CD4-positive, CD25-positive, alpha-beta regulatory T cell (primary cell): Measurements from ENCODE around the gene IL23A. TPM values are rescaled to one million over a fixed set of nuclear protein-coding genes. Genes with fewer than 3 reads are reported as not detected.
"Not testable (repeated sequence)": the region's sequence is repeated elsewhere in the genome, so short reads cannot be mapped to it uniquely, and the experiment has no call there.

Experiments used
- ATAC-seq, 2 donors: fragments of 150-1000 bp; cut with Tn5 transposase; one replicate each; pipeline ENCODE4 v1.10.0; 2021; ENCODE audit warnings: low read depth in 2 of 2, moderate number of reproducible peaks in 2 of 2, moderate library complexity in 1 of 2
- DNase-seq, 3 donors: peaks; one replicate each; pipeline versions ENCODE4 v3.0.0 to v3.0.0-alpha.2; 2012 to 2022; ENCODE audit warnings: mixed read lengths in 1 of 3
- H3K27ac ChIP-seq: one replicate; pipeline ENCODE4 v1.7.0; 2013; ENCODE audit warnings: mild to moderate bottlenecking, low read length; ENCODE audit not compliant: insufficient read depth, poor library complexity, severe bottlenecking
- H3K27me3 ChIP-seq: one replicate; pipeline ENCODE4 v1.7.0; 2013; ENCODE audit warnings: low read length; ENCODE audit not compliant: control insufficient read depth, insufficient read depth
- H3K36me3 ChIP-seq: one replicate; pipeline ENCODE4 v1.7.0; 2013; ENCODE audit warnings: mild to moderate bottlenecking, low read length, moderate library complexity; ENCODE audit not compliant: control insufficient read depth, insufficient read depth
- H3K4me1 ChIP-seq: 2 replicates; pipeline ENCODE4 v1.7.0; 2013; ENCODE audit warnings: mild to moderate bottlenecking, low read length; ENCODE audit not compliant: insufficient read depth, control insufficient read depth, poor library complexity, severe bottlenecking
- H3K4me3 ChIP-seq: one replicate; pipeline ENCODE4 v1.7.0; 2013; ENCODE audit warnings: low read depth, mild to moderate bottlenecking, low read length, moderate library complexity
- H3K9me3 ChIP-seq, 2 experiments: 1 replicate in 1 of 2; 2 replicates in 1 of 2; pipeline ENCODE4 v1.7.0; 2013; ENCODE audit warnings: low read length in 2 of 2, mild to moderate bottlenecking in 1 of 2, moderate library complexity in 1 of 2; ENCODE audit not compliant: control insufficient read depth in 2 of 2
- H3K27ac Mint-ChIP-seq, 3 donors: one replicate each; pipeline ENCODE4 v1.8.0; 2020 to 2022; ENCODE audit warnings: mild to moderate bottlenecking in 3 of 3, mixed read lengths in 3 of 3, moderate library complexity in 2 of 3
- H3K27me3 Mint-ChIP-seq: one replicate; pipeline ENCODE4 v1.8.0; 2022; ENCODE audit warnings: mild to moderate bottlenecking, mixed read lengths
- H3K36me3 Mint-ChIP-seq: one replicate; pipeline ENCODE4 v1.8.0; 2020; ENCODE audit warnings: mixed read lengths
- H3K4me1 Mint-ChIP-seq, 4 donors: one replicate each; pipeline ENCODE4 v1.8.0; 2020 to 2022; ENCODE audit warnings: mixed read lengths in 4 of 4, mild to moderate bottlenecking in 1 of 4
- H3K4me3 Mint-ChIP-seq, 4 donors: one replicate each; pipeline ENCODE4 v1.8.0; 2020 to 2022; ENCODE audit warnings: mild to moderate bottlenecking in 4 of 4, mixed read lengths in 4 of 4, moderate library complexity in 3 of 4
- H3K9me3 Mint-ChIP-seq, 7 donors: one replicate each; pipeline ENCODE4 v1.8.0; 2020 to 2022; ENCODE audit warnings: mixed read lengths in 7 of 7, mild to moderate bottlenecking in 3 of 7, moderate library complexity in 2 of 7
- polyA plus RNA-seq, 4 donors: library from polyadenylated mRNA; unstranded; fragments of 300-500 nt; fragmentation: Illumina TruSeq; gene quantifications; one replicate each; pipeline ENCODE4 v1.2.3, GENCODE V29; 2021
- total RNA-seq: library from RNA; stranded (reverse); gene quantifications from one replicate; pipeline ENCODE4 v1.2.3, GENCODE V29; 2022

Gene IL23A
- total and polyA plus RNA-seq, 5 donors from 2014 or later = 12.2 to 27.1 (median 18.3) TPM

- Mint-ChIP-seq H3K9me3 (no peaks in the 10 kb centered on the region), H3K36me3 (peaks cover 29% of the 10 kb centered on the region), H3K4me1 (peaks cover 10 to 28% (median 21%) of the 10 kb centered on the region in 4 donors), H3K4me3 (peak overlapping the region in 2 of 4 donors; percentile 65 to 98), H3K27me3 (no peaks in the 10 kb centered on the region), H3K27ac (no peak overlapping the region)
- Histone ChIP-seq H3K4me1 (peaks cover 19% of the 10 kb centered on the region), H3K4me3 (no peak overlapping the region), H3K27me3 (no peaks in the 10 kb centered on the region), H3K36me3 (peaks cover 19% of the 10 kb centered on the region), H3K27ac (no peak overlapping the region), H3K9me3 (no peaks in the 10 kb centered on the region)
- DNase-seq = no peak
- ATAC-seq = no peak
Measured at GRCh38 chr12:56330936-56331490, 7.7 kb upstream of the IL23A start.

GRCh38 chr12:56332512-56333196 lies 6.0 kb upstream of the IL23A start:
- Mint-ChIP-seq H3K9me3 (no peaks in the 10 kb centered on the region), H3K27me3 (no peaks in the 10 kb centered on the region), H3K4me1 (peaks cover 10 to 39% (median 23%) of the 10 kb centered on the region in 4 donors), H3K36me3 (peaks cover 16% of the 10 kb centered on the region), H3K4me3 (peak overlapping the region; percentile 74 to 98 (median 94)), H3K27ac (peak overlapping the region; percentile 99 to 100 (median 100))
- H3K9me3 ChIP-seq = no peaks in the 10 kb centered on the region
- no peaks in the 10 kb centered on the region for H3K27me3 ChIP-seq
- peak overlapping the region; percentile 93 for H3K4me3 ChIP-seq
- DNase-seq = no peak
- ATAC-seq = no peak
- H3K4me1 ChIP-seq = peaks cover 19% of the 10 kb centered on the region
- peak overlapping the region; percentile 100 for H3K27ac ChIP-seq
- peaks cover 3% of the 10 kb centered on the region for H3K36me3 ChIP-seq

GRCh38 chr12:56333197-56333678 lies 5.4 kb upstream of the IL23A start:
- Mint-ChIP-seq H3K27me3 (no peaks in the 10 kb centered on the region), H3K9me3 (no peaks in the 10 kb centered on the region), H3K27ac (peak overlapping the region; percentile 99 to 100 (median 100)), H3K4me3 (peak overlapping the region; percentile 92 to 98 (median 96)), H3K36me3 (peaks cover 11% of the 10 kb centered on the region), H3K4me1 (peaks cover 10 to 44% (median 25%) of the 10 kb centered on the region in 4 donors)
- Histone ChIP-seq H3K4me1 (peaks cover 24% of the 10 kb centered on the region), H3K36me3 (no peaks in the 10 kb centered on the region), H3K4me3 (peak overlapping the region; percentile 93), H3K27ac (peak overlapping the region; percentile 100), H3K9me3 (no peaks in the 10 kb centered on the region), H3K27me3 (no peaks in the 10 kb centered on the region)
- DNase-seq = no peak
- no peak for ATAC-seq

DNA sequence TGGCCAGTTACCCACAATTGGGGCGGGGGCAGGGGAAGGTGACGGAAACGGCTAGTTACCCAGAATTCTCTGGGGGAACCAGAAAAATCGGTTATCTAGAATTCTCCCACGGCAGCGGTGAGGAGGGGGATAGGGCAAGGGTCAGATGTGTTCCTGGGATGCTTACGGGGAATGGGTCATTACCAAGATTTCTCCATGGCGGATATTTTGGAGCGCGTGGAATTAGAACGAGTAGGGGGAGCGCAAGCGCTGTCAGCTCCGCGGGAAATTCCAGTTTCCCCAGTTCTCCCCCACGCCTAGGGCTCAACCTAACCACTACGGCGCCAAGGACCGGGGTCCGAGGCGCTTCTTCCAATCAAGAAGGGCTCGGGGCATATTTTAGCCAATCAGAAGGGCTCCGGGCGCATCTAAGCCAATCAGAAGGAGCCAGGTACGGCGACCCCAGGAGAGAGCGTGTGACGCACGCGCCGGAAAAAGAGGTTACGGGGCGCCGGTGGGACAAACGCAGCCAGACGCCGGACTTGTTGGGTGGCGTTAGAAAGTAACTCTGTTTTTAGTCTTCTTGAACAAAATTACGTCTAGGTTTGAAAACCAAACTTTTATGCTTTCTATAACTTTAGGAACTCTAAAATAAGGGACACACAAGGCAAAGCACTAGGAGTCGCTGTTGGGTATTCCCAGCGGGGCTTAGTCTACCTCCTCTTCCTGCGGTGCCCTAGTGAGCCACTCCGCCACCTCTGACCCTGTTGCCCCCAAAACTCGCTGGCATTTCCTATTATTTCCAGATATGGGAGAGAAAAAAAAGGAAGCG lies 4.8 kb upstream of the IL23A start, which contains the start of gene PAN2:
Gene PAN2 (minus strand): TSS at position 322 of the 811 bp plus-strand sequence. CDS start 906 bp downstream, outside the sequence.
- ATAC-seq (peak; percentile 84 to 85), DNase-seq (peak; percentile 86 to 98 (median 93))
- Mint-ChIP-seq H3K9me3 (peaks cover 0 to 3% (median 0%) of the 10 kb centered on the region in 7 donors), H3K27me3 (no peaks in the 10 kb centered on the region), H3K4me3 (peak within 1 kb of the TSS; percentile 92 to 98 (median 96)), H3K36me3 (peaks cover 11% of the 10 kb centered on the region), H3K27ac (peak within 1 kb of the TSS; percentile 99 to 100 (median 100)), H3K4me1 (peaks cover 10 to 51% (median 30%) of the 10 kb centered on the region in 4 donors)
- Histone ChIP-seq H3K4me1 (peaks cover 30% of the 10 kb centered on the region), H3K36me3 (no peaks in the 10 kb centered on the region), H3K27ac (peak within 1 kb of the TSS; percentile 100), H3K9me3 (no peaks in the 10 kb centered on the region), H3K4me3 (peak within 1 kb of the TSS; percentile 93), H3K27me3 (no peaks in the 10 kb centered on the region)

- H3K36me3 ChIP-seq = no peaks in the 10 kb centered on the region
- peak overlapping the region; percentile 99 to 100 (median 100) for H3K27ac Mint-ChIP-seq
- H3K4me1 ChIP-seq = peaks cover 36% of the 10 kb centered on the region
- no peaks in the 10 kb centered on the region for H3K27me3 Mint-ChIP-seq
- H3K9me3 Mint-ChIP-seq = peaks cover 0 to 3% (median 0%) of the 10 kb centered on the region in 7 donors
- ATAC-seq = no peak
- peaks cover 11% of the 10 kb centered on the region for H3K36me3 Mint-ChIP-seq
- peak overlapping the region; percentile 93 for H3K4me3 ChIP-seq
- H3K27ac ChIP-seq = peak overlapping the region; percentile 100
- no peaks in the 10 kb centered on the region for H3K27me3 ChIP-seq
- peaks cover 10 to 56% (median 35%) of the 10 kb centered on the region in 4 donors for H3K4me1 Mint-ChIP-seq
- DNase-seq = peak in 1 of 3 donors; percentile 30
- no peaks in the 10 kb centered on the region for H3K9me3 ChIP-seq
- peak overlapping the region; percentile 92 to 98 (median 96) for H3K4me3 Mint-ChIP-seq
Measured at GRCh38 chr12:56334490-56334793, 4.2 kb upstream of the IL23A start.

DNA sequence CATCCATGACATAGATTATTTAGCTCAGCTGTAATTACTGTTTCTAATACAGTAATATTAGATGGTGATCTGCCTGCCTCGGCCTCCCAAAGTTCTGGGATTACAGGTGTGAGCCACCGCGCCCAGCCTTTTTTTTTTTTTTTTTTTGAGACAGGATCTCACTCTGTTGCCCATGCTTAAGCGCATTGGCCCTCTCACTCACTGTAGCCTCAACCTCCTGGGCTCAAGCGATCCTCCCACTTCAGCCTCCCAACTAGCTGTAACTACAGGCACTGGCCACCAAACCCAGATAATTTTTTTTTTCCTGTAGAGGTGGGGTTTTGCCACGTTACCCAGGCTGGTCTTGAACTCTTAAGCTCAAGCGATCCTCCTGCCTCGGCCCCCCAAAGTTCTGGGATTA lies 3.2 kb upstream of the IL23A start:
- H3K27me3 Mint-ChIP-seq, ATAC-seq, H3K27me3 ChIP-seq, H3K36me3 ChIP-seq, H3K9me3 Mint-ChIP-seq, DNase-seq, H3K27ac ChIP-seq, H3K9me3 ChIP-seq, H3K4me3 ChIP-seq, H3K27ac Mint-ChIP-seq: not testable (repeated sequence)
- Mint-ChIP-seq H3K4me3 (peak overlapping the region in 3 of 4 donors; percentile 43 to 98 (median 82)), H3K36me3 (peaks cover 12% of the 10 kb centered on the region), H3K4me1 (peaks cover 10 to 65% (median 44%) of the 10 kb centered on the region in 4 donors)
- peaks cover 47% of the 10 kb centered on the region for H3K4me1 ChIP-seq

GRCh38 chr12:56336361-56337167 lies 2.1 kb upstream of the IL23A start:
- H3K27ac ChIP-seq = no peak overlapping the region
- H3K9me3 Mint-ChIP-seq = peaks cover 0 to 3% (median 0%) of the 10 kb centered on the region in 7 donors
- H3K9me3 ChIP-seq = no peaks in the 10 kb centered on the region
- H3K4me1 Mint-ChIP-seq = peaks cover 6 to 63% (median 40%) of the 10 kb centered on the region in 4 donors
- H3K4me3 Mint-ChIP-seq = peak overlapping the region in 3 of 4 donors; percentile 29 to 78 (median 39)
- H3K36me3 ChIP-seq = peaks cover 6% of the 10 kb centered on the region
- ATAC-seq (no peak), DNase-seq (no peak)
- no peaks in the 10 kb centered on the region for H3K27me3 ChIP-seq
- peak overlapping the region; percentile 63 to 98 (median 85) for H3K27ac Mint-ChIP-seq
- H3K4me1 ChIP-seq = peaks cover 48% of the 10 kb centered on the region
- no peaks in the 10 kb centered on the region for H3K27me3 Mint-ChIP-seq
- peaks cover 7% of the 10 kb centered on the region for H3K36me3 Mint-ChIP-seq
- no peak overlapping the region for H3K4me3 ChIP-seq
